ENCODE measurements around the gene RTN4.

- TF ChIP-seq CTCF (IDR thresholded peaks at IDR 0.05): no peak
- no peak for TF ChIP-seq POLR2A (IDR thresholded peaks at IDR 0.05)
Measured at GRCh38 chr2:55076721-55077120, 26.5 kb upstream of the RTN4 start.

Data from uterus (tissue), 2 donors.